Measurements from ENCODE around the gene RTN4R. TPM values are rescaled to one million over a fixed set of nuclear protein-coding genes. Genes with fewer than 3 reads are reported as not detected.

RTN4R gene
- total and polyA plus RNA-seq, 9 of the 15 experiments (the other 6 are each of a cell fraction or from before 2014, with no cell fraction given), result 0.04 to 2.8 (median 1.4) TPM; not detected in 3

DNA sequence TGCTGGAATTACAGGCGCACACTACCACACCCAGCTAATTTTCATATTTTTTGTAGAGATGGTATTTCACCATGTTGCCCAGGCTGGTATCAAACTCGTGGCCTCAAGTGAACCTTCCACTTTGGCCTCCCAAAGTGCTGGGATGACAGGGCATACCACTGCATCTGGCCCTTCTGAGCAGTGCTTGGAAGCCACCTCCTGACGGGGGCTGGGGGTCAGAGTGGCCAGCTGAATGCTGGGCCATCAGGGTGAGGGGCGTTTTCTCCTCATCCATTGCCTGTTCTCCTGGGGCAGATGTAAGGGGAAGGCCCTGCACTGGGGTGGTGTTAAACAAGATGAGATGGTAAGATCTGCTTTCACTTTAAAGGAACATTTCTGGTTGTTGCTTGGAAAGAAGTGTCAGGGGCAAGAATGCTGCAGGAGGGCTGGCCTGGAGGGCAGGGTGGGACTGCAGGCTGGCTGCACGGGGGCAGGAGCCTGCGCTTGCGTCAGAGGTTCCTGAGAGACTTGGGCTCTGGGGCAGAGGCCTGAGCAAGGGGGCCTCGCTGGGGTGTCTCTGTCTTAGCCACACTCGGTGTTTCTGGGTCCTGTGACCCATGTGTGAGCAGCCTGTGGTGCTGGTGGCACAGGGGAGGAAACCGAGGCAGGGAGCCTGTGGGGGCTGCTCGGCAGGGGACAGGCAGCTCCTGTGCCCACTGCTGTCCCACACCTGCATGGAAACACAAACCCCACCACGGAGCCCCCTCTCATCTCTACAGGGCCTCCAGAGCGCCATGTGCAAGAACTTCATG lies 34.5 kb upstream of the RTN4R start (continued):
- no peak for TF ChIP-seq SIRT6 (IDR thresholded peaks at IDR 0.05; ENCODE audit: low read depth, low read length)
- no peak for TF ChIP-seq BRD9 (IDR thresholded peaks at IDR 0.05; ENCODE audit: low read depth, partially characterized antibody)
- TF ChIP-seq, protein P1, sequence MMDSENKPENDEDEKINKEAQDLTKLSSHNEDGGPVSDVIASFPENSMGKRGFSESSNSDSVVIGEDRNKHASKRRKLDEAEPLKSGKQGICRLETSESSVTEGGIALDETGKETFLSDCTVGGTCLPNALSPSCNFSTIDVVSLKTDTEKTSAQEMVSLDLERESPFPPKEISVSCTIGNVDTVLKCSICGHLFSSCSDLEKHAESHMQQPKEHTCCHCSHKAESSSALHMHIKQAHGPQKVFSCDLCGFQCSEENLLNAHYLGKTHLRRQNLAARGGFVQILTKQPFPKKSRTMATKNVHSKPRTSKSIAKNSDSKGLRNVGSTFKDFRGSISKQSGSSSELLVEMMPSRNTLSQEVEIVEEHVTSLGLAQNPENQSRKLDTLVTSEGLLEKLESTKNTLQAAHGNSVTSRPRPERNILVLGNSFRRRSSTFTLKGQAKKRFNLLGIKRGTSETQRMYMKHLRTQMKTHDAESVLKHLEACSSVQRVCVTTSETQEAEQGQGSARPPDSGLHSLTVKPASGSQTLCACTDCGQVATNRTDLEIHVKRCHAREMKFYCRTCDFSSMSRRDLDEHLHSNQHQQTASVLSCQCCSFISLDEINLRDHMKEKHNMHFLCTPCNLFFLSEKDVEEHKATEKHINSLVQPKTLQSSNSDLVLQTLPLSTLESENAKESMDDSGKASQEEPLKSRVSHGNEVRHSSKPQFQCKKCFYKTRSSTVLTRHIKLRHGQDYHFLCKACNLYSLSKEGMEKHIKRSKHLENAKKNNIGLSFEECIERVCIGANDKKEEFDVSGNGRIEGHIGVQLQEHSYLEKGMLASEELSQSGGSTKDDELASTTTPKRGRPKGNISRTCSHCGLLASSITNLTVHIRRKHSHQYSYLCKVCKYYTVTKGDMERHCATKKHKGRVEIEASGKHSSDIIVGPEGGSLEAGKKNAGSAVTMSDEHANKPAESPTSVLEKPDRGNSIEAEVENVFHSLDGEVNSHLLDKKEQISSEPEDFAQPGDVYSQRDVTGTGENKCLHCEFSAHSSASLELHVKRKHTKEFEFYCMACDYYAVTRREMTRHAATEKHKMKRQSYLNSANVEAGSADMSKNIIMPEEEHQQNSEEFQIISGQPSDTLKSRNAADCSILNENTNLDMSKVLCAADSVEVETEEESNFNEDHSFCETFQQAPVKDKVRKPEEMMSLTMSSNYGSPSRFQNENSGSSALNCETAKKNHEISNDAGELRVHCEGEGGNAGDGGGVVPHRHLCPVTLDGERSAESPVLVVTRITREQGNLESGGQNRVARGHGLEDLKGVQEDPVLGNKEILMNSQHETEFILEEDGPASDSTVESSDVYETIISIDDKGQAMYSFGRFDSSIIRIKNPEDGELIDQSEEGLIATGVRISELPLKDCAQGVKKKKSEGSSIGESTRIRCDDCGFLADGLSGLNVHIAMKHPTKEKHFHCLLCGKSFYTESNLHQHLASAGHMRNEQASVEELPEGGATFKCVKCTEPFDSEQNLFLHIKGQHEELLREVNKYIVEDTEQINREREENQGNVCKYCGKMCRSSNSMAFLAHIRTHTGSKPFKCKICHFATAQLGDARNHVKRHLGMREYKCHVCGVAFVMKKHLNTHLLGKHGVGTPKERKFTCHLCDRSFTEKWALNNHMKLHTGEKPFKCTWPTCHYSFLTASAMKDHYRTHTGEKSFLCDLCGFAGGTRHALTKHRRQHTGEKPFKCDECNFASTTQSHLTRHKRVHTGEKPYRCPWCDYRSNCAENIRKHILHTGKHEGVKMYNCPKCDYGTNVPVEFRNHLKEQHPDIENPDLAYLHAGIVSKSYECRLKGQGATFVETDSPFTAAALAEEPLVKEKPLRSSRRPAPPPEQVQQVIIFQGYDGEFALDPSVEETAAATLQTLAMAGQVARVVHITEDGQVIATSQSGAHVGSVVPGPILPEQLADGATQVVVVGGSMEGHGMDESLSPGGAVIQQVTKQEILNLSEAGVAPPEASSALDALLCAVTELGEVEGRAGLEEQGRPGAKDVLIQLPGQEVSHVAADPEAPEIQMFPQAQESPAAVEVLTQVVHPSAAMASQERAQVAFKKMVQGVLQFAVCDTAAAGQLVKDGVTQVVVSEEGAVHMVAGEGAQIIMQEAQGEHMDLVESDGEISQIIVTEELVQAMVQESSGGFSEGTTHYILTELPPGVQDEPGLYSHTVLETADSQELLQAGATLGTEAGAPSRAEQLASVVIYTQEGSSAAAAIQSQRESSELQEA (IDR thresholded peaks at IDR 0.05; ENCODE audit: low read depth), result no peak
- TF ChIP-seq DPF2 (IDR thresholded peaks at IDR 0.05), result no peak
- TF ChIP-seq POLR2AphosphoS5 (IDR thresholded peaks at IDR 0.05; ENCODE audit: control insufficient read depth, insufficient read depth, low read depth, low read length), result no peak
- TF ChIP-seq TGIF2 (CRISPR knock-in tag; IDR thresholded peaks at IDR 0.05), result no peak
- no peak for TF ChIP-seq HCFC1 (IDR thresholded peaks at IDR 0.05; ENCODE audit: low read depth, low read length)
- no peak for TF ChIP-seq RNF2 (IDR thresholded peaks at IDR 0.05)
- TF ChIP-seq, protein P2, sequence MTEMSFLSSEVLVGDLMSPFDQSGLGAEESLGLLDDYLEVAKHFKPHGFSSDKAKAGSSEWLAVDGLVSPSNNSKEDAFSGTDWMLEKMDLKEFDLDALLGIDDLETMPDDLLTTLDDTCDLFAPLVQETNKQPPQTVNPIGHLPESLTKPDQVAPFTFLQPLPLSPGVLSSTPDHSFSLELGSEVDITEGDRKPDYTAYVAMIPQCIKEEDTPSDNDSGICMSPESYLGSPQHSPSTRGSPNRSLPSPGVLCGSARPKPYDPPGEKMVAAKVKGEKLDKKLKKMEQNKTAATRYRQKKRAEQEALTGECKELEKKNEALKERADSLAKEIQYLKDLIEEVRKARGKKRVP (CRISPR knock-in tag; IDR thresholded peaks at IDR 0.05), result no peak
- TF ChIP-seq PRPF4 (IDR thresholded peaks at IDR 0.05; ENCODE audit: insufficient read depth, low read depth, low read length, poor library complexity, severe bottlenecking), result no peak
- no peak for TF ChIP-seq NCOA1 (IDR thresholded peaks at IDR 0.05; ENCODE audit: low read depth)
- no peak for TF ChIP-seq HIVEP1 (CRISPR knock-in tag; IDR thresholded peaks at IDR 0.05)
- no peak for TF ChIP-seq ZBED1 (IDR thresholded peaks at IDR 0.05)
- TF ChIP-seq RBM17 (IDR thresholded peaks at IDR 0.05; ENCODE audit: borderline replicate concordance, low read depth, low read length), result no peak
- TF ChIP-seq NFRKB (IDR thresholded peaks at IDR 0.05; ENCODE audit: low read depth), result no peak
- TF ChIP-seq EHMT2 (IDR thresholded peaks at IDR 0.05), result no peak
- TF ChIP-seq, protein P3, sequence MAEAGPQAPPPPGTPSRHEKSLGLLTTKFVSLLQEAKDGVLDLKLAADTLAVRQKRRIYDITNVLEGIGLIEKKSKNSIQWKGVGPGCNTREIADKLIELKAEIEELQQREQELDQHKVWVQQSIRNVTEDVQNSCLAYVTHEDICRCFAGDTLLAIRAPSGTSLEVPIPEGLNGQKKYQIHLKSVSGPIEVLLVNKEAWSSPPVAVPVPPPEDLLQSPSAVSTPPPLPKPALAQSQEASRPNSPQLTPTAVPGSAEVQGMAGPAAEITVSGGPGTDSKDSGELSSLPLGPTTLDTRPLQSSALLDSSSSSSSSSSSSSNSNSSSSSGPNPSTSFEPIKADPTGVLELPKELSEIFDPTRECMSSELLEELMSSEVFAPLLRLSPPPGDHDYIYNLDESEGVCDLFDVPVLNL (CRISPR knock-in tag; IDR thresholded peaks at IDR 0.05; ENCODE audit: low read depth), result 0 out of 2 replicates have a peak, but pooled peaks have one; percentile 54

Measured in K562 (cell line).